OCI-LY3 (cell line): ENCODE results near the gene POLDIP3.
A peak's percentile ranks its signal among the peaks of the same experiment; 100 is the strongest.

Source experiments
- H2AFZ ChIP-seq: fragments of 200-600, 300-600 bp; shearing (Covaris generic); 2 replicates; pipeline ENCODE4 v1.6.0; 2014; ENCODE audit warnings: antibody characterized with exemption, low read depth, low read length
- H3K27ac ChIP-seq: fragments of 200-600, 300-600 bp; sonication (generic); 2 replicates; pipeline ENCODE4 v1.5.1; 2014; ENCODE audit warnings: mild to moderate bottlenecking, low read length, moderate library complexity, mixed read lengths
- H3K27me3 ChIP-seq: fragments of 200-600, 300-600 bp; sonication (generic); 2 replicates; pipeline ENCODE4 v1.6.1; 2014; ENCODE audit warnings: low read depth, low read length, mixed read lengths
- H3K36me3 ChIP-seq: fragments of 200-600, 300-600 bp; sonication (generic); replicated peaks from 2 replicates; pipeline ENCODE3; 2014; ENCODE audit warnings: low read depth, low read length, mixed read lengths
- H3K4me1 ChIP-seq: fragments of 300-600, 200-600 bp; sonication (generic); 2 replicates; pipeline ENCODE4 v1.6.1; 2014; ENCODE audit warnings: low read length, mixed read lengths
- H3K4me2 ChIP-seq: fragments of 200-600, 300-600 bp; sonication (generic); 2 replicates; pipeline ENCODE4 v1.6.1; 2014; ENCODE audit warnings: low read length, mixed read lengths
- H3K4me3 ChIP-seq: fragments of 300-600, 200-600 bp; sonication (generic); 2 replicates; pipeline ENCODE4 v1.5.1; 2014; ENCODE audit warnings: antibody characterized with exemption, mild to moderate bottlenecking, low read length, moderate library complexity
- H3K79me2 ChIP-seq: fragments of 300-600, 200-600 bp; shearing (Covaris generic); 2 replicates; pipeline ENCODE4 v1.6.1; 2014; ENCODE audit warnings: mild to moderate bottlenecking, low read length, mixed read lengths
- H3K9ac ChIP-seq: fragments of 300-600, 200-600 bp; shearing (Covaris generic); 2 replicates; pipeline ENCODE4 v1.6.0; 2014; ENCODE audit warnings: mild to moderate bottlenecking, low read length, moderate library complexity
- H3K9me3 ChIP-seq: fragments of 200-600, 300-600 bp; shearing (Covaris generic); 2 replicates; pipeline ENCODE4 v1.6.1; 2014; ENCODE audit warnings: low read length, mixed read lengths; ENCODE audit not compliant: insufficient read depth
- H4K20me1 ChIP-seq: fragments of 200-600, 300-600 bp; sonication (generic); 2 replicates; pipeline ENCODE4 v1.6.1; 2016; ENCODE audit warnings: low read length, mixed read lengths; ENCODE audit not compliant: insufficient read depth
- EZH2phosphoT487 ChIP-seq: fragments of 200-600 bp; shearing (Covaris generic); IDR thresholded peaks from 2 replicates; pipeline ENCODE4 v1.6.1; 2018; ENCODE audit warnings: antibody characterized with exemption, mixed run types, low read depth
- TF ChIP-seq, protein P1 (sequence below): fragments of 200-600, 300-600 bp; sonication (generic); IDR thresholded peaks from 2 replicates; pipeline ENCODE4 v1.5.1; 2014; ENCODE audit warnings: antibody characterized with exemption, low read length, low read depth

POLDIP3 gene

DNA sequence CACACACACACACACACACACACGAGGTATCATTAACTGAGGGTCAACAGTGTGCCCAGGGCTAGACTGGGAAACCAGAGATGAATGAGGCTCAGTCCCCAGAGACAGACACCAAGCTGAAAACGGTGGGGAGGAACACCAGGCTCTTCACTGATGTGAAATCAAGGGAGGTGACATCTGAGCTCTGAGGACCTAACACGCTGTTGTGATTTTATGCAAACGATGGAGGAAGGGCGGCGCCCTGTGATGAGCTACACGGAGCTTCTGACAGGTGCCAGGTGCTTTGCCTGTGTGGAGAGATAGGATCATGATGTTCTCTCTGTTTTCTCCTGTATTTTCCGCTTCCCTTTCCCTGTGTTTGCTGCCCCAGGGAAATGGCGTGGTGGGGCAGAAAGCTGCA lies 41.0 kb upstream of the POLDIP3 start:
- no peak for TF ChIP-seq EZH2phosphoT487
- TF ChIP-seq, protein P1, sequence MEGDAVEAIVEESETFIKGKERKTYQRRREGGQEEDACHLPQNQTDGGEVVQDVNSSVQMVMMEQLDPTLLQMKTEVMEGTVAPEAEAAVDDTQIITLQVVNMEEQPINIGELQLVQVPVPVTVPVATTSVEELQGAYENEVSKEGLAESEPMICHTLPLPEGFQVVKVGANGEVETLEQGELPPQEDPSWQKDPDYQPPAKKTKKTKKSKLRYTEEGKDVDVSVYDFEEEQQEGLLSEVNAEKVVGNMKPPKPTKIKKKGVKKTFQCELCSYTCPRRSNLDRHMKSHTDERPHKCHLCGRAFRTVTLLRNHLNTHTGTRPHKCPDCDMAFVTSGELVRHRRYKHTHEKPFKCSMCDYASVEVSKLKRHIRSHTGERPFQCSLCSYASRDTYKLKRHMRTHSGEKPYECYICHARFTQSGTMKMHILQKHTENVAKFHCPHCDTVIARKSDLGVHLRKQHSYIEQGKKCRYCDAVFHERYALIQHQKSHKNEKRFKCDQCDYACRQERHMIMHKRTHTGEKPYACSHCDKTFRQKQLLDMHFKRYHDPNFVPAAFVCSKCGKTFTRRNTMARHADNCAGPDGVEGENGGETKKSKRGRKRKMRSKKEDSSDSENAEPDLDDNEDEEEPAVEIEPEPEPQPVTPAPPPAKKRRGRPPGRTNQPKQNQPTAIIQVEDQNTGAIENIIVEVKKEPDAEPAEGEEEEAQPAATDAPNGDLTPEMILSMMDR: no peak
- H3K4me3 ChIP-seq: peak overlapping the region; percentile 59
- peak overlapping the region; percentile 68 for H2AFZ ChIP-seq
- no peaks in the 10 kb centered on the region for H3K79me2 ChIP-seq
- H3K36me3 ChIP-seq: no peaks in the 10 kb centered on the region
- no peaks in the 10 kb centered on the region for H3K27me3 ChIP-seq
- peaks cover 29% of the 10 kb centered on the region for H3K4me1 ChIP-seq
- H3K27ac ChIP-seq: 0 out of 2 replicates have a peak overlapping the region, but pooled peaks have one; percentile 12
- H3K4me2 ChIP-seq: peak overlapping the region; percentile 87
- peak overlapping the region; percentile 10; the same call in 1 of the 2 replicates for H3K9ac ChIP-seq
- no peaks in the 10 kb centered on the region for H4K20me1 ChIP-seq
- no peaks in the 10 kb centered on the region for H3K9me3 ChIP-seq

DNA sequence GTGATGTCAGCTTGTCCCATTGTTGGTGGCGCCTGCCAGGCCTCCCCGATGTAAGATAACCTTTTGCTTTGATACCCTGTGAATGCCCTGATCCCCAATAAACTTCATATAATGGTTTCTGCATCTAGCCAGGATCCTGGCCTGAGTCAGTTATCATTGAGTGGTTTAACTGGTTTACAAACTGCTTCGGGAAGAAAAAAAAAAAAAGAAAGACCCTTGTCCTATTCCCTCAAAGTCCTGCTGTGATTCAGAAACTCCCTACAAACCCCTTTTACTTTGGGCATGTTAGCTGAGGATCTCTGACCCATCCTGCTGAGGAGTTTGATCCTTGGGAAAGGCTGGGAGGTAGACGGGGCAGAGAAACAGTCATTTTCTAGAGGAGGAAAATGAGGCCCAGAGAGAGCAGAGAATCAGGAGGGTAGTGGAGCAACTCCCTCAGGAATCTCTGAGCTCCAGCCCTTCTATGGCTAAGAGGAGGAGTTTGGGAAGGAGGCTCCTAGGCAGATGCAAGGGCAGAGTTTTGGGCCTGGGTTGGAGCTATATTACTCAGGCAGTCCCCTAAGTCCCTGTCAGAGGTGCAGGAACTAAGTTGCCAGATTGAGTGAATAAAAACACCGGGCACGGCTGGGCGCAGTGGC lies 39.9 kb upstream of the POLDIP3 start:
- Histone ChIP-seq H3K27ac (no peak overlapping the region), H3K4me1 (peaks cover 29% of the 10 kb centered on the region), H3K79me2 (no peaks in the 10 kb centered on the region), H3K9me3 (no peaks in the 10 kb centered on the region), H3K27me3 (no peaks in the 10 kb centered on the region), H3K4me3 (no peak overlapping the region), H3K36me3 (no peaks in the 10 kb centered on the region), H2AFZ (no peak overlapping the region), H3K9ac (no peak overlapping the region), H4K20me1 (no peaks in the 10 kb centered on the region), H3K4me2 (no peak overlapping the region)
- TF ChIP-seq, protein P1: no peak
- no peak for TF ChIP-seq EZH2phosphoT487

DNA sequence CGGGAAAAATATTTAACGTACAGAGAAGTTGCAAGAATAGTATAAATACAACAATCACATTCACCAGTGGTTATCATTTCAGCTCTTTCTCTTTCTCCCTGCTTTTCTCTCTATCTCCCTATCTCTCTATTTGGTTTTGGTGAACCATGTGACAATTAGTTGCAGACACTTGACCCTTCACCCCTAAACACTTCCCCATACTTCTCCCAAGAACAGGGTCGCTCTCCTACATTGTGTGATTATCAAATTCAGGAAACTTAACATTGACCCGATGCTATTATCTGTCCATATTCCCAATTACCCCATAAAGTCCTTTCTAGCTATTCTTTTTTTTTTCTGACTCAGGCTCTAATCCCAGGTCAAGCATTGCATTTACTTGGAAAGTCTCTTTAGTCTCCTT lies 39.3 kb upstream of the POLDIP3 start:
- no peak overlapping the region for H3K4me3 ChIP-seq
- H3K27ac ChIP-seq: no peak overlapping the region
- no peaks in the 10 kb centered on the region for H3K9me3 ChIP-seq
- H3K4me1 ChIP-seq: peaks cover 29% of the 10 kb centered on the region
- H3K36me3 ChIP-seq: no peaks in the 10 kb centered on the region
- no peaks in the 10 kb centered on the region for H4K20me1 ChIP-seq
- no peaks in the 10 kb centered on the region for H3K27me3 ChIP-seq
- no peak overlapping the region for H3K9ac ChIP-seq
- H3K79me2 ChIP-seq: no peaks in the 10 kb centered on the region
- H2AFZ ChIP-seq: no peak overlapping the region
- H3K4me2 ChIP-seq: no peak overlapping the region
- TF ChIP-seq, protein P1: no peak
- no peak for TF ChIP-seq EZH2phosphoT487

DNA sequence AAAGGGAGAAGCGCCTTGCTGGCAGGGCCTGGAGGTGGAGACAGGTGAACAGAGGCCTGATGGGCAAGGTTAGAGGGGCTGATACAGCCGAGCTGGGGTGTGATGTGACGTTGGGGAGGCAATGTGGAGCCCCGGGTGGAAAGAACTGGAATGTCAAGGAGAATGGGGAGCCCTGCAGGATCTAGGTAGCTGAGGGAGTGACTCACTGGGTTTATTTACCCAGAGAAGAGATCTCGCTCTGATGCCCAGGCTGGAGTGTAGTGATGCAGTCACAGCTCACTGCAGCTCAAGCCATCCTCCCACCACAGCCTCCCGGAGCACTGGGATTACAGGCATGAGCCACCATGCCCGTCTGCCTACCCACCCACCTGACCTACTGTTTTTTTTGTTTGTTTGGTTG lies 36.5 kb upstream of the POLDIP3 start:
- Histone ChIP-seq H3K4me1 (peaks cover 22% of the 10 kb centered on the region), H3K36me3 (no peaks in the 10 kb centered on the region), H3K4me2 (no peak overlapping the region), H2AFZ (no peak overlapping the region), H3K27me3 (no peaks in the 10 kb centered on the region), H3K9me3 (no peaks in the 10 kb centered on the region), H3K4me3 (no peak overlapping the region), H4K20me1 (peaks cover 12% of the 10 kb centered on the region), H3K9ac (no peak overlapping the region), H3K27ac (no peak overlapping the region), H3K79me2 (peaks cover 28% of the 10 kb centered on the region)
- TF ChIP-seq, protein P1: no peak
- no peak for TF ChIP-seq EZH2phosphoT487
